ENCODE data around the gene SLC26A3. TPM values are rescaled to one million over a fixed set of nuclear protein-coding genes. Genes with fewer than 3 reads are reported as not detected.

SLC26A3 gene
- total and polyA plus RNA-seq, 10 of the 15 experiments (the other 5 are each of a cell fraction or from before 2014, with no cell fraction given): 0.46 TPM; not detected in 9

- Histone ChIP-seq H3K4me2 (ENCODE audit: control insufficient read depth, insufficient read depth) (no peak overlapping the region), H3K9me3 (replicated peaks; ENCODE audit: control insufficient read depth, insufficient read depth, low read length) (no peaks in the 10 kb centered on the region), H3K79me2 (ENCODE audit: control insufficient read depth, insufficient read depth, low read length) (no peaks in the 10 kb centered on the region), H3K27ac (ENCODE audit: control insufficient read depth, insufficient read depth) (no peak overlapping the region), H4K20me1 (ENCODE audit: control insufficient read depth, insufficient read depth) (no peaks in the 10 kb centered on the region), H3K27me3 (replicated peaks in 1 of 2; ENCODE audit: control insufficient read depth in 2 of 2, insufficient read depth in 2 of 2, low read length in 1 of 2) (0 out of 4 replicates have a peak, but pooled peaks cover 2 to 4% of the 10 kb centered on the region in 2 experiments), H3K9ac (ENCODE audit: control insufficient read depth, insufficient read depth, low read length) (no peak overlapping the region), H3K4me3 (no peak overlapping the region), H2AFZ (ENCODE audit: control insufficient read depth, low read depth, low read length) (no peak overlapping the region), H3K4me1 (ENCODE audit: control insufficient read depth, insufficient read depth, low read length) (no peaks in the 10 kb centered on the region), H3K36me3 (ENCODE audit: control insufficient read depth in 2 of 2, insufficient read depth in 2 of 2, low read length in 1 of 2) (no peaks in the 10 kb centered on the region)
- WGBS (ENCODE audit: insufficient coverage, insufficient replicate concordance, low lambda C conversion rate, missing lambda C conversion rate): 32% methylated on average over 1 of the region's 1 CpG
- in situ Hi-C loops (cut with MboI): no loop called here
- no peak for DNase-seq (ENCODE audit: low read depth, low spot score)
- no peak for ATAC-seq
- RAD21 ChIA-PET (ENCODE audit: unreplicated experiment): no interaction called here
- intact Hi-C loops (cut with micrococcal nuclease; ENCODE audit: unreplicated experiment): loop anchor here (5.0 kb wide), 1 partner anchor 374 kb away; no protein-coding TSS in a partner anchor
- BruUV-seq (replicated peaks): no TSS peak
- CTCF ChIA-PET: no interaction called here
- SMC1A ChIA-PET (ENCODE audit: uncharacterized antibody, unreplicated experiment): no interaction called here
- TF ChIP-seq SIN3A (IDR thresholded peaks at IDR 0.05; ENCODE audit: low read depth, low read length): no peak
- TF ChIP-seq PKNOX1 (IDR thresholded peaks at IDR 0.05): no peak
- no peak for TF ChIP-seq JUNB (IDR thresholded peaks at IDR 0.05)
- no peak for TF ChIP-seq POU2F2 (IDR thresholded peaks at IDR 0.05; ENCODE audit: borderline replicate concordance, low read depth, low read length)
- POLR2A ChIA-PET: no interaction called here
- FAIRE-seq: no peak
These were observed 19.4 kb downstream of the SLC26A3 start for GRCh38 chr7:107783648-107784047.

- Histone ChIP-seq H3K4me2 (ENCODE audit: control insufficient read depth, insufficient read depth) (no peak overlapping the region), H3K27ac (ENCODE audit: control insufficient read depth, insufficient read depth) (no peak overlapping the region), H4K20me1 (ENCODE audit: control insufficient read depth, insufficient read depth) (no peaks in the 10 kb centered on the region), H3K36me3 (ENCODE audit: control insufficient read depth in 2 of 2, insufficient read depth in 2 of 2, low read length in 1 of 2) (no peaks in the 10 kb centered on the region), H3K9me3 (replicated peaks; ENCODE audit: control insufficient read depth, insufficient read depth, low read length) (no peaks in the 10 kb centered on the region), H3K4me3 (no peak overlapping the region), H3K79me2 (ENCODE audit: control insufficient read depth, insufficient read depth, low read length) (no peaks in the 10 kb centered on the region), H3K27me3 (replicated peaks in 1 of 2; ENCODE audit: control insufficient read depth in 2 of 2, insufficient read depth in 2 of 2, low read length in 1 of 2) (0 out of 4 replicates have a peak, but pooled peaks cover 2 to 4% of the 10 kb centered on the region in 2 experiments), H3K9ac (ENCODE audit: control insufficient read depth, insufficient read depth, low read length) (no peak overlapping the region), H2AFZ (ENCODE audit: control insufficient read depth, low read depth, low read length) (no peak overlapping the region), H3K4me1 (ENCODE audit: control insufficient read depth, insufficient read depth, low read length) (no peaks in the 10 kb centered on the region)
- TF ChIP-seq NKRF (conservative IDR thresholded peaks at IDR 0.05) (no peak), E4F1 (IDR thresholded peaks at IDR 0.05; ENCODE audit: borderline replicate concordance, partially characterized antibody) (no peak), EP300 (IDR thresholded peaks at IDR 0.05; ENCODE audit: borderline replicate concordance in 1 of 2, control insufficient read depth in 1 of 2, low read depth in 2 of 2, low read length in 2 of 2) (no peak), MEF2A (IDR thresholded peaks at IDR 0.05; ENCODE audit: insufficient read depth, low read depth, low read length) (no peak), POLR2A (IDR thresholded peaks at IDR 0.05; ENCODE audit: low read depth, low read length) (no peak), MTA3 (IDR thresholded peaks at IDR 0.05; ENCODE audit: borderline replicate concordance, low read length) (no peak), PAX5 (IDR thresholded peaks at IDR 0.05; ENCODE audit: borderline replicate concordance, low read depth, low read length) (no peak), ZNF207 (IDR thresholded peaks at IDR 0.05; ENCODE audit: borderline replicate concordance) (no peak), NRF1 (conservative IDR thresholded peaks at IDR 0.05; ENCODE audit: low read depth, low read length) (no peak), RBBP5 (conservative IDR thresholded peaks at IDR 0.05) (no peak)
- in situ Hi-C loops (cut with MboI): no loop called here
- ChIA-PET CTCF (no interaction called here), RAD21 (ENCODE audit: unreplicated experiment) (no interaction called here), SMC1A (ENCODE audit: uncharacterized antibody, unreplicated experiment) (no interaction called here), POLR2A (no interaction called here)
- DNase-seq (ENCODE audit: low read depth, low spot score): no peak
- no TSS peak for BruUV-seq (replicated peaks)
- 30% methylated on average over 3 of the region's 3 CpGs for WGBS (ENCODE audit: insufficient coverage, insufficient replicate concordance, low lambda C conversion rate, missing lambda C conversion rate)
- FAIRE-seq: no peak
- intact Hi-C loops (cut with micrococcal nuclease; ENCODE audit: unreplicated experiment): loop anchor here (5.0 kb wide), 1 partner anchor 375 kb away; no protein-coding TSS in a partner anchor
- ATAC-seq: no peak
These were observed 20.6 kb downstream of the SLC26A3 start for GRCh38 chr7:107782374-107782773.

Measured in GM12878 (cell line).